Measurements from ENCODE around the gene PIK3R6. TPM values are rescaled to one million over a fixed set of nuclear protein-coding genes. Genes with fewer than 3 reads are reported as not detected.

PIK3R6 gene
- polyA plus RNA-seq, 1 of the 3 experiments (the other 2 are of a cell fraction): 0.03 TPM

DNA sequence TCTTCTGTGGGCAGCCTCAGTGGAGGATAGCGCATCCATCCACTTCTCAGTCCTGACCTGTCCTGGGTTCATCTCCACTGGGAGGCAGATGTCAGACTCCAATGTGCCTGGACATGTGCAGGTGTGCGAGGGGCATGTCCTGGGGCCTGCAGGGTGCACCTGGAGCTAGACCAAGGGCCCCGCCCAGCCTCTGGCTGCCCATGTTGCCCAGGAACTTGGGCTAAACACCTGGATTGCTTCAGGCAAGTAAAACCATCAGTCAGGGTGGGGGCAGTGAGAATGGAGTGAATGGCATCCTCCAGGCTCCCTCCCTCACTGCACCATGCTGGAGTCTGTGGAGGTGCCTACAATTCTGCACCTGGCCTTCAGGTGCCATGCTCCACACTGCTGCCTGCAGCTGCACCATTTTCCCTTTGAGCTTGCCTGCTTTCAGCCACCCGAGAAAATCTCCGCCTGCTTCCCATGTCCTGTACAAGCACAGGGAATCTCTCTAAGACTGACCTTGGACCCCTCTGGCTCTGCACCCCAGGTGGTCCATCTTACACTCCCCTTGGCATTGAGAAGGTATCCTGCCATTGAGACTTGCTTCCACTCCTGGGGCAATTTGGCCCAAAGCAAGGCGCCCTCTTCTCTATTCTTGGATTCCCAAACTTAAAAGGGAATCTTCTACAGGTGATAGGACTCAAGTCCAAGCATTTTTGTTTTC, 66.2 kb downstream of the PIK3R6 start:
- H3K9me2 ChIP-seq: no peaks in the 10 kb centered on the region
- H3K9ac ChIP-seq: no peak overlapping the region
- POLR2A ChIA-PET: no interaction called here
- H3K4me1 ChIP-seq (ENCODE audit: control insufficient read depth in 1 of 2, insufficient read depth in 2 of 2, low read depth in 1 of 2, low read length in 1 of 2): no peaks in the 10 kb centered on the region
- DNase-seq: no peak
- no peak overlapping the region for H3K4me2 ChIP-seq
- H3K4me3 ChIP-seq (ENCODE audit: low read depth in 2 of 2, low read length in 1 of 2): no peak overlapping the region
- H3K9me3 ChIP-seq: no peaks in the 10 kb centered on the region
- no peaks in the 10 kb centered on the region for H3K36me3 ChIP-seq (replicated peaks in 1 of 2; ENCODE audit: control insufficient read depth in 1 of 2, insufficient read depth in 2 of 2, low read length in 1 of 2)
- no peaks in the 10 kb centered on the region for H3K79me2 ChIP-seq (ENCODE audit: insufficient read depth)
- no peak overlapping the region for H3K27ac ChIP-seq (ENCODE audit: low read depth in 2 of 2, low read length in 1 of 2)
- TF ChIP-seq SMC3 (IDR thresholded peaks at IDR 0.05; ENCODE audit: low read depth, low read length) (no peak), RFX5 (IDR thresholded peaks at IDR 0.05; ENCODE audit: low read length) (no peak)
- TF ChIP-seq, protein P1, sequence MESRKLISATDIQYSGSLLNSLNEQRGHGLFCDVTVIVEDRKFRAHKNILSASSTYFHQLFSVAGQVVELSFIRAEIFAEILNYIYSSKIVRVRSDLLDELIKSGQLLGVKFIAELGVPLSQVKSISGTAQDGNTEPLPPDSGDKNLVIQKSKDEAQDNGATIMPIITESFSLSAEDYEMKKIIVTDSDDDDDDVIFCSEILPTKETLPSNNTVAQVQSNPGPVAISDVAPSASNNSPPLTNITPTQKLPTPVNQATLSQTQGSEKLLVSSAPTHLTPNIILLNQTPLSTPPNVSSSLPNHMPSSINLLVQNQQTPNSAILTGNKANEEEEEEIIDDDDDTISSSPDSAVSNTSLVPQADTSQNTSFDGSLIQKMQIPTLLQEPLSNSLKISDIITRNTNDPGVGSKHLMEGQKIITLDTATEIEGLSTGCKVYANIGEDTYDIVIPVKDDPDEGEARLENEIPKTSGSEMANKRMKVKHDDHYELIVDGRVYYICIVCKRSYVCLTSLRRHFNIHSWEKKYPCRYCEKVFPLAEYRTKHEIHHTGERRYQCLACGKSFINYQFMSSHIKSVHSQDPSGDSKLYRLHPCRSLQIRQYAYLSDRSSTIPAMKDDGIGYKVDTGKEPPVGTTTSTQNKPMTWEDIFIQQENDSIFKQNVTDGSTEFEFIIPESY (IDR thresholded peaks at IDR 0.05; ENCODE audit: borderline replicate concordance, low read depth): no peak
- whole genome bisulfite sequencing (ENCODE audit: low lambda C conversion rate): 32% methylated on average over 6 of the region's 6 CpGs
- peaks cover 60% of the 10 kb centered on the region for H3K27me3 ChIP-seq (ENCODE audit: insufficient read depth)
- no peaks in the 10 kb centered on the region for H4K20me1 ChIP-seq (ENCODE audit: insufficient read depth)
- CTCF ChIA-PET: no interaction called here
- no peaks in the 10 kb centered on the region for H3F3A ChIP-seq (replicated peaks; ENCODE audit: insufficient read depth)
- no peak overlapping the region for H2AFZ ChIP-seq (ENCODE audit: low read depth)

DNA sequence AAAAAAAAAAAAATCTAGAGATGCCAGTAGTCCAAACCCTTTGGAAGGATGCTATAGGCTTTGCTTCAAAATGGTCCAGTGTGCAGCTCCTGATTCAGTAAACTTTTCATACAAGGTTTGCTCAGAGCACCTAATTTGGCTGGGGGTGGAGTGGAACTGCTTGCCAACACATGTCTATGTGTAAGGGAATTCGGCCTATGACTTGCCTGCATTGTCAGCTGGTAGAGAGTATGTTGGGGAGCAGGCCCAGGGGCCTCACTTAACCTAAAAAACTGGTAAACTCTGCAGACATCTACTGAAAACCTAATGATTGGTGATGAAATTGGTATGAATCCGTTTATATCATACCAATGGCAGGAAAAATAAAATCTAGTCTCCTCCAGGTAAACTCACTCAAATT, 66.8 kb downstream of the PIK3R6 start:
- 4% methylated on average over 2 of the region's 2 CpGs for WGBS (ENCODE audit: low lambda C conversion rate)
- H3K27me3 ChIP-seq (ENCODE audit: insufficient read depth): peaks cover 64% of the 10 kb centered on the region
- H3K9ac ChIP-seq: no peak overlapping the region
- TF ChIP-seq JUND (IDR thresholded peaks at IDR 0.05): no peak
- TF ChIP-seq, protein P2, sequence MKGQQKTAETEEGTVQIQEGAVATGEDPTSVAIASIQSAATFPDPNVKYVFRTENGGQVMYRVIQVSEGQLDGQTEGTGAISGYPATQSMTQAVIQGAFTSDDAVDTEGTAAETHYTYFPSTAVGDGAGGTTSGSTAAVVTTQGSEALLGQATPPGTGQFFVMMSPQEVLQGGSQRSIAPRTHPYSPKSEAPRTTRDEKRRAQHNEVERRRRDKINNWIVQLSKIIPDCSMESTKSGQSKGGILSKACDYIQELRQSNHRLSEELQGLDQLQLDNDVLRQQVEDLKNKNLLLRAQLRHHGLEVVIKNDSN (IDR thresholded peaks at IDR 0.05; ENCODE audit: borderline replicate concordance, low read depth): no peak
- TF ChIP-seq RFX5 (IDR thresholded peaks at IDR 0.05; ENCODE audit: low read length): no peak
- TF ChIP-seq POLR2AphosphoS5 (IDR thresholded peaks at IDR 0.05; ENCODE audit: low read depth, low read length): no peak
- no peaks in the 10 kb centered on the region for H3K79me2 ChIP-seq (ENCODE audit: insufficient read depth)
- no peak overlapping the region for H2AFZ ChIP-seq (ENCODE audit: low read depth)
- H3K27ac ChIP-seq (ENCODE audit: low read depth in 2 of 2, low read length in 1 of 2): no peak overlapping the region
- no peak for DNase-seq
- no peaks in the 10 kb centered on the region for H3K9me3 ChIP-seq
- H3K9me2 ChIP-seq: no peaks in the 10 kb centered on the region
- H3K4me1 ChIP-seq (ENCODE audit: control insufficient read depth in 1 of 2, insufficient read depth in 2 of 2, low read depth in 1 of 2, low read length in 1 of 2): no peaks in the 10 kb centered on the region
- POLR2A ChIA-PET: no interaction called here
- CTCF ChIA-PET: interaction anchor here (2.2 kb wide), 1 partner anchor 15 kb away, joined by 15 read pairs; no protein-coding TSS in a partner anchor
- H3K36me3 ChIP-seq (replicated peaks in 1 of 2; ENCODE audit: control insufficient read depth in 1 of 2, insufficient read depth in 2 of 2, low read length in 1 of 2): no peaks in the 10 kb centered on the region
- no peak overlapping the region for H3K4me3 ChIP-seq (ENCODE audit: low read depth in 2 of 2, low read length in 1 of 2)
- H3K4me2 ChIP-seq: no peak overlapping the region
- no peaks in the 10 kb centered on the region for H3F3A ChIP-seq (replicated peaks; ENCODE audit: insufficient read depth)
- H4K20me1 ChIP-seq (ENCODE audit: insufficient read depth): no peaks in the 10 kb centered on the region

DNA sequence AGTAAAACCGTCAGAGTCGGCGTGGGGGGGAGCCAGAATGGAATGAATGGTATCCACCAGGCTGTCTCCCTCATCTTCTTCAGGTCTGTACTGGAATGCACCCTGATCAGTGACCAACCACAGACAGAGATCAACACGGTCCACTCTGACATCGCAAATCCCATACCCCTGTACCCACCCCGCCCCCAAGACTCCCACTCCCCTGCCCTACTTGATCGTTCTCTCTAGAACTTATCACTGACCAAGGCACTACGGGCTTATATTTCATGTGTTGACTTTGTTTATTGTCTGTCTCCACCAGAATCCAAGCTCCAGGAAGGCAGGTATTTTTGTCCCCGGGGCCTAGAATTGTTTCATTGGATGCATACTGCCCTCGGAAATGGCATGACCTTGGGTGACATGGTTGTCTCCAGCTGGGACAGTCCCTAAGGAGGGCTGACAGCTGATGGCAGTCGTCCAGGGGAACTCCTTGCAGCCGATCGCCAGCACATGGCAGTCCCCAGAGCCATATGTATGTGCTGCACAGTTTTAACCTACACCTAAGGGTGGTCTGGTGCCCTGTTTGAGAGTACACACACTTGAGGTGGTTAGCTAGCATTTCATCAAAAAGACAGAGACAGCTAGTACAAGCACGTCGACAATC, 67.8 kb downstream of the PIK3R6 start:
- no peaks in the 10 kb centered on the region for H3K79me2 ChIP-seq (ENCODE audit: insufficient read depth)
- no peaks in the 10 kb centered on the region for H3K9me2 ChIP-seq
- no peaks in the 10 kb centered on the region for H3K9me3 ChIP-seq
- H3K4me1 ChIP-seq (ENCODE audit: control insufficient read depth in 1 of 2, insufficient read depth in 2 of 2, low read depth in 1 of 2, low read length in 1 of 2): no peaks in the 10 kb centered on the region
- ChIA-PET CTCF (interaction anchor here (2.2 kb wide), 1 partner anchor 14 kb away, joined by 15 read pairs; no protein-coding TSS in a partner anchor), POLR2A (no interaction called here)
- H3K4me3 ChIP-seq (ENCODE audit: low read depth in 2 of 2, low read length in 1 of 2): no peak overlapping the region
- no peak overlapping the region for H3K9ac ChIP-seq
- no peaks in the 10 kb centered on the region for H4K20me1 ChIP-seq (ENCODE audit: insufficient read depth)
- no peak overlapping the region for H3K4me2 ChIP-seq
- no peaks in the 10 kb centered on the region for H3K36me3 ChIP-seq (replicated peaks in 1 of 2; ENCODE audit: control insufficient read depth in 1 of 2, insufficient read depth in 2 of 2, low read length in 1 of 2)
- H3F3A ChIP-seq (replicated peaks; ENCODE audit: insufficient read depth): no peaks in the 10 kb centered on the region
- peaks cover 61% of the 10 kb centered on the region for H3K27me3 ChIP-seq (ENCODE audit: insufficient read depth)
- H2AFZ ChIP-seq (ENCODE audit: low read depth): no peak overlapping the region
- no peak overlapping the region for H3K27ac ChIP-seq (ENCODE audit: low read depth in 2 of 2, low read length in 1 of 2)
- no peak for DNase-seq
- 33% methylated on average over 12 of the region's 15 CpGs for WGBS (ENCODE audit: low lambda C conversion rate)
- TF ChIP-seq CHD2 (IDR thresholded peaks at IDR 0.05; ENCODE audit: low read length, partially characterized antibody): no peak
- TF ChIP-seq, protein P3, sequence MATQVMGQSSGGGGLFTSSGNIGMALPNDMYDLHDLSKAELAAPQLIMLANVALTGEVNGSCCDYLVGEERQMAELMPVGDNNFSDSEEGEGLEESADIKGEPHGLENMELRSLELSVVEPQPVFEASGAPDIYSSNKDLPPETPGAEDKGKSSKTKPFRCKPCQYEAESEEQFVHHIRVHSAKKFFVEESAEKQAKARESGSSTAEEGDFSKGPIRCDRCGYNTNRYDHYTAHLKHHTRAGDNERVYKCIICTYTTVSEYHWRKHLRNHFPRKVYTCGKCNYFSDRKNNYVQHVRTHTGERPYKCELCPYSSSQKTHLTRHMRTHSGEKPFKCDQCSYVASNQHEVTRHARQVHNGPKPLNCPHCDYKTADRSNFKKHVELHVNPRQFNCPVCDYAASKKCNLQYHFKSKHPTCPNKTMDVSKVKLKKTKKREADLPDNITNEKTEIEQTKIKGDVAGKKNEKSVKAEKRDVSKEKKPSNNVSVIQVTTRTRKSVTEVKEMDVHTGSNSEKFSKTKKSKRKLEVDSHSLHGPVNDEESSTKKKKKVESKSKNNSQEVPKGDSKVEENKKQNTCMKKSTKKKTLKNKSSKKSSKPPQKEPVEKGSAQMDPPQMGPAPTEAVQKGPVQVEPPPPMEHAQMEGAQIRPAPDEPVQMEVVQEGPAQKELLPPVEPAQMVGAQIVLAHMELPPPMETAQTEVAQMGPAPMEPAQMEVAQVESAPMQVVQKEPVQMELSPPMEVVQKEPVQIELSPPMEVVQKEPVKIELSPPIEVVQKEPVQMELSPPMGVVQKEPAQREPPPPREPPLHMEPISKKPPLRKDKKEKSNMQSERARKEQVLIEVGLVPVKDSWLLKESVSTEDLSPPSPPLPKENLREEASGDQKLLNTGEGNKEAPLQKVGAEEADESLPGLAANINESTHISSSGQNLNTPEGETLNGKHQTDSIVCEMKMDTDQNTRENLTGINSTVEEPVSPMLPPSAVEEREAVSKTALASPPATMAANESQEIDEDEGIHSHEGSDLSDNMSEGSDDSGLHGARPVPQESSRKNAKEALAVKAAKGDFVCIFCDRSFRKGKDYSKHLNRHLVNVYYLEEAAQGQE (IDR thresholded peaks at IDR 0.05; ENCODE audit: low read depth, low read length): no peak
- no peak for TF ChIP-seq FOXJ3 (CRISPR knock-in tag; IDR thresholded peaks at IDR 0.05)
- TF ChIP-seq, protein P4, sequence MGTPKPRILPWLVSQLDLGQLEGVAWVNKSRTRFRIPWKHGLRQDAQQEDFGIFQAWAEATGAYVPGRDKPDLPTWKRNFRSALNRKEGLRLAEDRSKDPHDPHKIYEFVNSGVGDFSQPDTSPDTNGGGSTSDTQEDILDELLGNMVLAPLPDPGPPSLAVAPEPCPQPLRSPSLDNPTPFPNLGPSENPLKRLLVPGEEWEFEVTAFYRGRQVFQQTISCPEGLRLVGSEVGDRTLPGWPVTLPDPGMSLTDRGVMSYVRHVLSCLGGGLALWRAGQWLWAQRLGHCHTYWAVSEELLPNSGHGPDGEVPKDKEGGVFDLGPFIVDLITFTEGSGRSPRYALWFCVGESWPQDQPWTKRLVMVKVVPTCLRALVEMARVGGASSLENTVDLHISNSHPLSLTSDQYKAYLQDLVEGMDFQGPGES (IDR thresholded peaks at IDR 0.05; ENCODE audit: low read depth, low read length): no peak
- TF ChIP-seq, protein P5, sequence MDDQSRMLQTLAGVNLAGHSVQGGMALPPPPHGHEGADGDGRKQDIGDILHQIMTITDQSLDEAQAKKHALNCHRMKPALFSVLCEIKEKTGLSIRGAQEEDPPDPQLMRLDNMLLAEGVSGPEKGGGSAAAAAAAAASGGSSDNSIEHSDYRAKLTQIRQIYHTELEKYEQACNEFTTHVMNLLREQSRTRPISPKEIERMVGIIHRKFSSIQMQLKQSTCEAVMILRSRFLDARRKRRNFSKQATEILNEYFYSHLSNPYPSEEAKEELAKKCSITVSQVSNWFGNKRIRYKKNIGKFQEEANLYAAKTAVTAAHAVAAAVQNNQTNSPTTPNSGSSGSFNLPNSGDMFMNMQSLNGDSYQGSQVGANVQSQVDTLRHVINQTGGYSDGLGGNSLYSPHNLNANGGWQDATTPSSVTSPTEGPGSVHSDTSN (IDR thresholded peaks at IDR 0.05): no peak
